ENCODE measurements around the gene CANT1.
"Not testable (repeated sequence)": the region's sequence is repeated elsewhere in the genome, so short reads cannot be mapped to it uniquely, and the experiment has no call there.

- not testable (repeated sequence) for TF ChIP-seq CTCF (conservative IDR thresholded peaks at IDR 0.05); ZFX (IDR thresholded peaks at IDR 0.05)
Observed at GRCh38 chr17:79030636-79031035, 21.1 kb upstream of the CANT1 start.
